Measurements from ENCODE around the gene DHRS7C. TPM values are rescaled to one million over a fixed set of nuclear protein-coding genes. Genes with fewer than 3 reads are reported as not detected.

DHRS7C gene
- total and polyA plus RNA-seq, 8 donors: not detected

- H3K27me3 ChIP-seq: peaks cover 0 to 10% (median 0%) of the 10 kb centered on the region in 3 donors
- H3K4me3 ChIP-seq: no peak overlapping the region
- no peak for TF ChIP-seq POLR2A (IDR thresholded peaks at IDR 0.05)
- TF ChIP-seq POLR2AphosphoS5 (IDR thresholded peaks at IDR 0.05): no peak
- TF ChIP-seq EP300 (IDR thresholded peaks at IDR 0.05): no peak
- no peak for TF ChIP-seq CTCF (IDR thresholded peaks at IDR 0.05)
- no peak for DNase-seq
- 55 to 75% (median 73%) methylated on average over 4 of the region's 4 CpGs for WGBS, 5 donors
- intact Hi-C loops (cut with DNase I; ENCODE audit: low total_unique reads): no loop called here
- no peaks in the 10 kb centered on the region for H3K4me1 ChIP-seq
- H3K9me3 ChIP-seq: no peaks in the 10 kb centered on the region
- H3K27ac ChIP-seq: no peak overlapping the region
- no peaks in the 10 kb centered on the region for H3K36me3 ChIP-seq
Observed at GRCh38 chr17:9818760-9819159, 27.4 kb upstream of the DHRS7C start.

- Histone ChIP-seq H3K27ac (no peak overlapping the region), H3K4me1 (no peaks in the 10 kb centered on the region), H3K4me3 (no peak overlapping the region), H3K9me3 (no peaks in the 10 kb centered on the region), H3K27me3 (peaks cover 0 to 11% (median 0%) of the 10 kb centered on the region in 3 donors), H3K36me3 (no peaks in the 10 kb centered on the region)
- TF ChIP-seq POLR2AphosphoS5 (IDR thresholded peaks at IDR 0.05) (no peak), CTCF (IDR thresholded peaks at IDR 0.05) (no peak), POLR2A (IDR thresholded peaks at IDR 0.05) (no peak), EP300 (IDR thresholded peaks at IDR 0.05) (no peak)
- peak; percentile 37 to 85 for DNase-seq
- intact Hi-C loops (cut with DNase I; ENCODE audit: low total_unique reads): no loop called here
- WGBS, 5 donors: 44 to 47% (median 46%) methylated on average over 8 of the region's 8 CpGs
Observed at GRCh38 chr17:9817086-9817485, 25.7 kb upstream of the DHRS7C start.

- intact Hi-C loops (cut with DNase I; ENCODE audit: low total_unique reads): no loop called here
- H3K4me1 ChIP-seq: no peaks in the 10 kb centered on the region
- TF ChIP-seq POLR2A (IDR thresholded peaks at IDR 0.05) (no peak), CTCF (IDR thresholded peaks at IDR 0.05) (no peak), POLR2AphosphoS5 (IDR thresholded peaks at IDR 0.05) (no peak), EP300 (IDR thresholded peaks at IDR 0.05) (no peak)
- H3K9me3 ChIP-seq: no peaks in the 10 kb centered on the region
- no peak overlapping the region for H3K27ac ChIP-seq
- no peak overlapping the region for H3K4me3 ChIP-seq
- peaks cover 0 to 11% (median 0%) of the 10 kb centered on the region in 3 donors for H3K27me3 ChIP-seq
- DNase-seq: no peak
- no peaks in the 10 kb centered on the region for H3K36me3 ChIP-seq
- 63 to 86% (median 77%) methylated on average over 8 to 10 of the region's 10 CpGs for WGBS, 5 donors
Observed at GRCh38 chr17:9816472-9816871, 25.1 kb upstream of the DHRS7C start.

GRCh38 chr17:9814337-9814945 lies 23.0 kb upstream of the DHRS7C start:
- intact Hi-C loops (cut with DNase I; ENCODE audit: low total_unique reads): no loop called here
- Histone ChIP-seq H3K27ac (no peak overlapping the region), H3K36me3 (no peaks in the 10 kb centered on the region), H3K9me3 (no peaks in the 10 kb centered on the region), H3K4me3 (no peak overlapping the region), H3K27me3 (peaks cover 0 to 30% (median 0%) of the 10 kb centered on the region in 3 donors), H3K4me1 (no peaks in the 10 kb centered on the region)
- TF ChIP-seq POLR2AphosphoS5 (IDR thresholded peaks at IDR 0.05): no peak
- no peak for TF ChIP-seq POLR2A (IDR thresholded peaks at IDR 0.05)
- TF ChIP-seq CTCF (IDR thresholded peaks at IDR 0.05): no peak
- no peak for TF ChIP-seq EP300 (IDR thresholded peaks at IDR 0.05)
- DNase-seq: no peak
- WGBS, 5 donors: 65 to 81% (median 77%) methylated on average over 14 of the region's 14 CpGs

All from stomach (tissue), 9 donors.